Activated CD4-positive, alpha-beta T cell treated with anti-CD3 and anti-CD28 coated beads for 1 hour (primary cell): ENCODE measurements around the gene TCP11X1.
"Not testable (repeated sequence)": the region's sequence is repeated elsewhere in the genome, so short reads cannot be mapped to it uniquely, and the experiment has no call there.

Experiments used
- DNase-seq: peaks from one replicate; pipeline ENCODE4 v3.0.0-alpha.2; 2020

Gene TCP11X1

DNA sequence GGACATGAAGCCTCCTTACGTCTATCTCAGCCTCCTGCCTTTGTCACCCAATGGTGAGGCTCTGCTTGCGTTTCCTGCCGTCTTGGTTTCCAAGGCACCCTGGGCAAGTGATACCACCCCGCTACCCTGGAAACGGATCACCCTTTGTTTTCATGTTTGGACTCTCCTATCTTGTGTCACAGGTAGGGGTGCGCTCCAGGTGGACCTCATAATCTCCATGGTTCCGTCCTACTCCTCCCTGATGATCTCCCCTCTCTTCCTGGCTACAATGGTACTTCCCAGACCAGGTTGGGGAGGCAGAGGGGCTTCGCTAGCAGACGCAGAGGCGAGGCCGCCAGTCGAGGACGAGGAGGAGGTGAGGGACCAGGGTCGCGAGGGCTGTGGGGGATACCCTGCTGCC is at the start of gene TCP11X1:
Gene TCP11X1 (plus strand): TSS at position 316 of the 400 bp plus-strand sequence.
- DNase-seq, result not testable (repeated sequence)

DNA sequence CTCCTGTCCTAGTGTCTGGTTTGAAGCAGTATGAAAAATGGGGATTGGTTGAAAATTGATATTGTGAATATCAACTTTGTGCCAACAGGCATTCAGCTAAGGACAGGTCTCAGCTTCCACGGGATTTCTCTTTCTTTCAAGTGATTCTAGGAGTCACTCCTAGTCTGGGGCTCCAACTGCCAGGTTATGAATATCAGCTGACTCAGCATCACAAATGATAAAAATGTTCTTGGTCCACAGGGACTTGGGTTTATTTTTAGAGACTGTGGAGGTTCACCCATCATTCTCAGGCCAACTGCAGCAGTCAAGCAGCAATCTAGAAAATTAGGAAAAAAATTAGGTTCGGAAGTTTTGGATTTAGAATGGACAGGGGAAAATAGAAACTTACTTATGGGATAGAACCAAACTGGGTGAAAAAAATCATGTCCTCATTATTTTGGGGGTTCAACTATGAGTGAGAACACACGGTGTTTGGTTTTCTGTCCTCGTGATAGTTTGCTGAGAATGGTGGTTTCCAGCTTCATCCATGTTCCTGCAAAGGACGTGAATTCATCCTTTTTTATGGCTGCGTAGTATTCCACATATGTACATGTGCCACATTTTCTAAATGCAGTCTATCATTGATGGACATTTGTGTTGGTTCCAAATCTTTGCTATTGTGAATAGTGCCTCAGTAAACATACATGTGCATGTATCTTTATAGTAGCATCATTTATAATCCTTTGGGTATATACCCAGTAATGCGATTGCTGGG is 29.0 kb upstream of the TCP11X1 start:
- no peak for DNase-seq

DNA sequence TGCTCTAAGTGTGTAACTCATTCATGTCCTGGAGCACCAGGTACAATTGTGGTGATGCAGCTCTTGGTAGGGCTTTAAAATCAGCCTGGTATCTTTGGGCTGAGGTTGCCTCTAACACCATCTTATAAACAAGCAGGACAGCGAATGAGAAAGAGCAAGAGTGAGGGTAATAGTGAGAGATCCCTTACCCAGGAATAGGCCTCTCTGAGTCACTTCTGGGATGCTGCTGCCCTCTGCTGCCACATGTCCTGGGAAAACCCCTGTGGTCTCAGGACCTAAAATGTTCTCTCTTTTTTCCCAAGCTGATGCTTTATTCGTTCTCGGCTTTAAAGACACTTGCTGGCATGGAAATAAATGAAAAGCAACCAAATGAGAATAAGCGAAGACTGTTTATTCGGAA is 7.2 kb upstream of the TCP11X1 start:
- DNase-seq, result not testable (repeated sequence)

DNA sequence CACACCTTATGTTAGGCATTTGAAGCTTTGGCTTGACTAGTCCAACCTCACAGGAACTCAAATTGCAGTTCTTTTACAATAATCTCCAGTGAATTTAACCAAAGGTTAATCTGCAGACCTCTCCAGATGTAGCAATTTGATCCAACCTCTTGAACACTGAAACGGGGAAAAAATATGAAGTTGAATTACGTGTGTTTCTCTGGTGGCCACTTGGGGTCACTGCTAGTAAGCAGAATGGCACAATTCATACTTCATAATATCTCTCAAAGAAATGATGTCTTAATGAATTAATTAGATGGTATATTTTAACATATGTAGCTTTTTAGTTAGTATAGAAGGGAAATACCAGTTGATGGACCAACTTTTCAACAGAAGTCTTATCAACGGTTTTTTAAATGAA is 1.4 kb downstream of the TCP11X1 start:
- not testable (repeated sequence) for DNase-seq

DNA sequence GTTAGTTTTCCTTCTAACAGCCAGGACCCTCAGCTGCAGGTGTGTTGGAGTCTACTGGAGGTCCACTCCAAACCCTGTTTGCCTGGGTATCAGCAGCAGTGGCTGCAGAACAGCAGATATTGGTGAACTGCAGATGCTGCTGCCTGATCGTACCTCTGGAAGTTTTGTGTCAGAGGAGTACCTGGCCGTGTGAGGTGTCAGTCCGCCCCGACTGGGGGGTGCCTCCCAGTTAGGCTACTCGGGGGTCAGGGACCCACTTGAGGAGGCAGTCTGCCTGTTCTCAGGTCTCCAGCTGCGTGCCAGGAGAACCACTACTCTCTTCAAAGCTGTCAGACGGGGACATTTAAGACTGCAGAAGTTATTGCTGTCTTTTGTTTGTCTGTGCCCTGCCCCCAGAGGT is 20.6 kb downstream of the TCP11X1 start:
- not testable (repeated sequence) for DNase-seq

DNA sequence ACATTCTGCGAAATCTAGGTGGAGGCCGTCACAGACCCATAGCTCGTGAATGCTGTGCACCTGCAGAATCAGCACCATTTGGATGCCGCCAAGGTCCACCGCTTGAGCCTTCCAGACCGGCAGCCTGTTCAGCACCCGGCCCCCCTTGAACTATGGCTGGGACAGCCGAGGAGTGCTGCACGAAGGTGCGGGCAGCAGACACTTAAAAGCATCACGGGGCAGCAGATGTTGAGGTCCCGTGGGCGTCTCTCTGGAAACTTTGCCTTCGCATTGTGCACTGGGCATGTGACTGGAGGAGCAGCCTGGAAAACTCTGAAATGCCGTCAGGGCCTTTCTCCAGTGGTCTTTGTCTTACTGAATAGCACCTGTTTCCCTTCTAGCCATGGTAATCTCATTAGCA is 25.2 kb downstream of the TCP11X1 start:
- DNase-seq, result not testable (repeated sequence)

DNA sequence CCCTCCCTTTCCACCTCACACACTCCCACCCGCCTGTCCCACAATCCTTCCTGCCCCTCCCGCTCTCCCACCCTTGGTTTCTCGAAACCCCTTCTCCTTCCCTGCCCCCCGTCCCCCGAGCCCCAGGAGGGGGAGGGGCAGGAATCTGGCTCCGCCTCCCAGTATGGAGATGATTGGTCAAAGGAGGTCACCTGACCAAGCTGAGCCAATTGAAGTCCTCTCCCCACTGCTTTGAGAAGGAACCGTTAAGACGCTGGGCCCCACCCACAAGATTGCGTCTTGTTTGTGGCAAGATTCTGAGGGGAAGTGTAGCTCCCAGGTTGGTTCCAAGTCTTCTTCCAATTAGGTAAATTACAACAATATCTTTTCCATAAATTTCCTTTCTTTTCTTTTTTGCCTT is 31.8 kb downstream of the TCP11X1 start, which contains the start of gene NXF2:
Gene NXF2 (plus strand): TSS at position 275 of the 400 bp plus-strand sequence. CDS start 59,912 bp downstream, outside the sequence.
- DNase-seq, result not testable (repeated sequence)

DNA sequence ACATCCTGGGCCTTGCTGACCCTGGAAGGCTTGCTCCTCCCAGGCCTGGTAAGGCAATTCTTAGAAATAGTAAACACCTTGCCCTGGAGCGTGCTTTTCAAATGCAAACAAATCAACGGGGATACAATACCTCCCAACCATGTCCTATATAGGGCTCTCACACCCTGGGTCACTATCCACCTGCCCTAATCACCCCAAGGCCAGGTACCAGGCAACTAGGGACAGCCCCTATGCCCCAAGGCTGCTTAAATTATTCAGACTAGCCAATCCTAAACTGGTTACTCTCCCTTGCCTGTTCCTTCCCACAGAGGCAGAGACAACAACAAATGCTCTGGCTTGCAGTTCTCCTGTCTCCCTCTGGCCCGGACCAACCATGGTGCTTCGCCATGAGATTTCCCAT is 57.1 kb downstream of the TCP11X1 start:
- DNase-seq, result not testable (repeated sequence)
